SK-N-SH (cell line): Measurements from ENCODE around the gene KCTD11. TPM values are rescaled to one million over a fixed set of nuclear protein-coding genes. Genes with fewer than 3 reads are reported as not detected.

Experiments used
- CTCF ChIA-PET: fragments of 300-600, 350-600 bp; formaldehyde crosslinking; extraction: SDS; loops from one replicate; lab custom pipeline; 2021; lab: Yijun Ruan, JAX
- POLR2A ChIA-PET: fragments of 350-600 bp; sonication (Branson Sonifier 250); formaldehyde crosslinking; extraction: SDS; loops from one replicate; lab custom pipeline; 2020; ENCODE audit warnings: antibody characterized with exemption, inconsistent platforms; lab: Yijun Ruan, JAX
- DNase-seq: peaks from one replicate; pipeline ENCODE4 v3.0.0; 2012
- H2AFZ ChIP-seq: fragments of 200-600 bp; sonication (generic); 2 replicates; pipeline ENCODE4 v1.8.1; 2016; ENCODE audit warnings: antibody characterized with exemption, mild to moderate bottlenecking, low read depth
- H3F3A ChIP-seq: fragments of 200-600 bp; sonication (generic); replicated peaks from 2 replicates; pipeline ENCODE3; 2016; ENCODE audit warnings: antibody characterized with exemption, mild to moderate bottlenecking; ENCODE audit not compliant: insufficient read depth
- H3K27ac ChIP-seq, 2 experiments: fragments of 200-500 bp in 1 of 2; fragments of 200-600 bp in 1 of 2; sonication (Bioruptor generic) in 1 of 2; sonication (generic), shearing (Covaris generic) in 1 of 2; 2 replicates each; pipeline versions ENCODE4 v1.5.1 to v1.6.1; 2014 to 2016; ENCODE audit warnings: low read depth in 2 of 2, inconsistent platforms in 1 of 2, low read length in 1 of 2, mild to moderate bottlenecking in 1 of 2, mixed read lengths in 1 of 2
- H3K27me3 ChIP-seq: fragments of 200-600 bp; sonication (generic), shearing (Covaris generic); 2 replicates; pipeline ENCODE4 v1.6.1; 2016; ENCODE audit warnings: mixed run types; ENCODE audit not compliant: insufficient read depth
- H3K36me3 ChIP-seq, 2 experiments: fragments of 200-500 bp in 1 of 2; fragments of 200-600 bp in 1 of 2; sonication (Bioruptor generic) in 1 of 2; sonication (generic) in 1 of 2; replicated peaks in 1 of 2; 2 replicates each; pipeline versions ENCODE3 to v1.5.1; 2014 to 2016; ENCODE audit warnings: low read length in 1 of 2, mild to moderate bottlenecking in 1 of 2; ENCODE audit not compliant: insufficient read depth in 2 of 2, control insufficient read depth in 1 of 2
- H3K4me1 ChIP-seq, 2 experiments: fragments of 200-500 bp in 1 of 2; fragments of 200-600 bp in 1 of 2; sonication (Bioruptor generic) in 1 of 2; sonication (generic), shearing (Covaris generic) in 1 of 2; 2 replicates each; pipeline versions ENCODE4 v1.5.1 to v1.6.1; 2014 to 2016; ENCODE audit warnings: low read depth in 1 of 2, low read length in 1 of 2, mixed run types in 1 of 2; ENCODE audit not compliant: insufficient read depth in 2 of 2, control insufficient read depth in 1 of 2
- H3K4me2 ChIP-seq: fragments of 200-600 bp; sonication (generic), shearing (Covaris generic); 2 replicates; pipeline ENCODE4 v1.6.1; 2017; ENCODE audit warnings: mixed run types
- H3K4me3 ChIP-seq, 2 experiments: fragments of 200-500 bp in 1 of 2; fragments of 200-600 bp in 1 of 2; sonication (Bioruptor generic) in 1 of 2; sonication (generic), shearing (Covaris generic) in 1 of 2; 2 replicates each; pipeline versions ENCODE4 v1.5.1 to v1.8.1; 2014 to 2016; ENCODE audit warnings: low read depth in 2 of 2, inconsistent platforms in 1 of 2, low read length in 1 of 2, mild to moderate bottlenecking in 1 of 2, mixed read lengths in 1 of 2, moderate library complexity in 1 of 2
- H3K79me2 ChIP-seq: fragments of 200-600 bp; sonication (generic); 2 replicates; pipeline ENCODE4 v1.8.1; 2017; ENCODE audit warnings: mild to moderate bottlenecking; ENCODE audit not compliant: insufficient read depth
- H3K9ac ChIP-seq: fragments of 200-600 bp; sonication (generic); 2 replicates; pipeline ENCODE4 v1.6.1; 2017; ENCODE audit warnings: mixed run types
- H3K9me2 ChIP-seq: fragments of 200-600 bp; sonication (generic); 2 replicates; pipeline ENCODE4 v1.6.1; 2017; ENCODE audit warnings: mixed run types
- H3K9me3 ChIP-seq: fragments of 200-600 bp; sonication (generic); 2 replicates; pipeline ENCODE4 v1.6.1; 2017; ENCODE audit warnings: mixed run types, mild to moderate bottlenecking, moderate library complexity
- H4K20me1 ChIP-seq: fragments of 200-600 bp; sonication (generic); 2 replicates; pipeline ENCODE4 v1.6.1; 2017; ENCODE audit warnings: mild to moderate bottlenecking, mixed run types; ENCODE audit not compliant: insufficient read depth
- CHD2 ChIP-seq: fragments of 150-350 bp; IDR thresholded peaks from 2 replicates; pipeline ENCODE4 v1.6.1; 2018; ENCODE audit warnings: low read length; ENCODE audit not compliant: partially characterized antibody
- FOXJ3 ChIP-seq: sonication (generic); formaldehyde crosslinking; IDR thresholded peaks from 2 replicates; pipeline ENCODE4 v1.5.1; 2020; ENCODE audit warnings: mild to moderate bottlenecking, missing genetic modification reagents
- FOXM1 ChIP-seq: IDR thresholded peaks from 2 replicates; pipeline ENCODE4 v1.4.0; 2012; ENCODE audit warnings: low read depth, mild to moderate bottlenecking
- GABPA ChIP-seq: IDR thresholded peaks from 2 replicates; pipeline ENCODE4 v1.4.0; 2012; ENCODE audit warnings: low read depth, mild to moderate bottlenecking
- GATA2 ChIP-seq: sonication (generic); formaldehyde crosslinking; IDR thresholded peaks from 2 replicates; pipeline ENCODE4 v1.5.0; 2020; ENCODE audit warnings: mild to moderate bottlenecking, missing genetic modification reagents
- JUND ChIP-seq: IDR thresholded peaks from 2 replicates; pipeline ENCODE4 v1.4.0; 2012
- MXI1 ChIP-seq: IDR thresholded peaks from 2 replicates; pipeline ENCODE4 v1.6.1; 2012; ENCODE audit warnings: mild to moderate bottlenecking, low read depth, low read length, improper control_type of control experiment
- NFIC ChIP-seq: IDR thresholded peaks from 2 replicates; pipeline ENCODE4 v1.4.0; 2012; ENCODE audit warnings: borderline replicate concordance
- NRF1 ChIP-seq: IDR thresholded peaks from 2 replicates; pipeline ENCODE4 v1.6.1; 2012; ENCODE audit warnings: low read depth, mild to moderate bottlenecking, low read length
- POLR2AphosphoS5 ChIP-seq: IDR thresholded peaks from 2 replicates; pipeline ENCODE4 v1.6.1; 2012; ENCODE audit warnings: low read depth, low read length
- RCOR1 ChIP-seq: fragments of 150-350 bp; IDR thresholded peaks from 2 replicates; pipeline ENCODE4 v1.6.1; 2017; ENCODE audit warnings: antibody characterized with exemption, low read length
- REST ChIP-seq: IDR thresholded peaks from 2 replicates; pipeline ENCODE4 v1.6.1; 2012; ENCODE audit warnings: mild to moderate bottlenecking, low read depth, low read length, moderate library complexity
- RXRA ChIP-seq: IDR thresholded peaks from 2 replicates; pipeline ENCODE4 v1.4.0; 2012; ENCODE audit warnings: low read depth, mild to moderate bottlenecking, borderline replicate concordance
- SIN3A ChIP-seq: IDR thresholded peaks from 2 replicates; pipeline ENCODE4 v1.6.1; 2012; ENCODE audit warnings: low read depth, mild to moderate bottlenecking, low read length, moderate library complexity, borderline replicate concordance
- TCF12 ChIP-seq: IDR thresholded peaks from 2 replicates; pipeline ENCODE4 v1.4.0; 2012
- TEAD4 ChIP-seq: IDR thresholded peaks from 2 replicates; pipeline ENCODE4 v1.4.0; 2012; ENCODE audit warnings: mild to moderate bottlenecking, borderline replicate concordance; ENCODE audit not compliant: insufficient read depth
- USF1 ChIP-seq: IDR thresholded peaks from 2 replicates; pipeline ENCODE4 v1.4.0; 2012; ENCODE audit warnings: low read depth, borderline replicate concordance
- YY1 ChIP-seq: IDR thresholded peaks from 2 replicates; pipeline ENCODE4 v1.4.0; 2012; ENCODE audit warnings: low read depth, mild to moderate bottlenecking
- WGBS: methylation state at CpG from one replicate; pipeline ENCODE4 v1.1.6; 2017; ENCODE audit warnings: low lambda C conversion rate; 5-methylcytosine and 5-hydroxymethylcytosine counted together
- polyA plus RNA-seq, 3 experiments: library from polyadenylated mRNA; depleted of rRNA; stranded (reverse); fragments of >200 nt; gene quantifications; 2 replicates each; pipeline ENCODE4 v1.2.3, GENCODE V29; 2012
- TF ChIP-seq, protein P1 (sequence below): fragments of 200-600 bp; sonication (generic); IDR thresholded peaks from 2 replicates; pipeline ENCODE4 v1.6.1; 2017; ENCODE audit warnings: antibody characterized with exemption, mild to moderate bottlenecking, moderate library complexity
- TF ChIP-seq, protein P2 (sequence below): IDR thresholded peaks from 2 replicates; pipeline ENCODE4 v1.4.0; 2012; ENCODE audit warnings: low read depth
- TF ChIP-seq, protein P3 (sequence below): fragments of 150-350 bp; IDR thresholded peaks from 2 replicates; pipeline ENCODE4 v1.6.1; 2017; ENCODE audit warnings: antibody characterized with exemption, low read length, low read depth, borderline replicate concordance
- TF ChIP-seq, protein P4 (sequence below): IDR thresholded peaks from 2 replicates; pipeline ENCODE4 v1.4.0; 2012; ENCODE audit warnings: low read depth, borderline replicate concordance

The KCTD11 gene
- polyA plus RNA-seq (2012; rRNA removed) = 9.5 and 12.1 TPM in 2 replicates
- 6.0 and 8.2 TPM in 2 replicates for polyA plus RNA-seq (2012; cell fraction: cytosol; rRNA removed)
- polyA plus RNA-seq (2012; cell fraction: nucleus; rRNA removed) = 5.9 and 7.8 TPM in 2 replicates

GRCh38 chr17:7351665-7352502, at the start of gene KCTD11:
Gene KCTD11, plus strand, starts transcription at chr17:7352162.
- CTCF ChIA-PET = interaction anchor here (0.5 to 5.2 kb wide), 16 partner anchors 10 to 266 kb away, joined by 3 to 52 read pairs (median 3); partner anchors contain the start of genes ACAP1 and SENP3
- WGBS = 4% methylated on average over 11 of the region's 91 CpGs
- H4K20me1 ChIP-seq = no peaks in the 10 kb centered on the region; the same call in 1 of the 2 replicates
- TF ChIP-seq RXRA (peak; percentile 57; the same call in 1 of the 2 replicates), SIN3A (no peak), MXI1 (peak; percentile 17; the same call in 1 of the 2 replicates), NFIC (no peak), YY1 (0 out of 2 replicates have a peak, but pooled peaks have one; percentile 20), TEAD4 (peak; percentile 97), FOXM1 (no peak), CHD2 (no peak), GATA2 (CRISPR knock-in tag) (no peak), USF1 (0 out of 2 replicates have a peak, but pooled peaks have one; percentile 2), POLR2AphosphoS5 (peak; percentile 36; the same call in 1 of the 2 replicates), TCF12 (peak; percentile 11; the same call in 1 of the 2 replicates), JUND (no peak), REST (no peak), RCOR1 (no peak), FOXJ3 (CRISPR knock-in tag) (no peak), GABPA (no peak), NRF1 (0 out of 2 replicates have a peak, but pooled peaks have one; percentile 40)
- TF ChIP-seq, protein P1, sequence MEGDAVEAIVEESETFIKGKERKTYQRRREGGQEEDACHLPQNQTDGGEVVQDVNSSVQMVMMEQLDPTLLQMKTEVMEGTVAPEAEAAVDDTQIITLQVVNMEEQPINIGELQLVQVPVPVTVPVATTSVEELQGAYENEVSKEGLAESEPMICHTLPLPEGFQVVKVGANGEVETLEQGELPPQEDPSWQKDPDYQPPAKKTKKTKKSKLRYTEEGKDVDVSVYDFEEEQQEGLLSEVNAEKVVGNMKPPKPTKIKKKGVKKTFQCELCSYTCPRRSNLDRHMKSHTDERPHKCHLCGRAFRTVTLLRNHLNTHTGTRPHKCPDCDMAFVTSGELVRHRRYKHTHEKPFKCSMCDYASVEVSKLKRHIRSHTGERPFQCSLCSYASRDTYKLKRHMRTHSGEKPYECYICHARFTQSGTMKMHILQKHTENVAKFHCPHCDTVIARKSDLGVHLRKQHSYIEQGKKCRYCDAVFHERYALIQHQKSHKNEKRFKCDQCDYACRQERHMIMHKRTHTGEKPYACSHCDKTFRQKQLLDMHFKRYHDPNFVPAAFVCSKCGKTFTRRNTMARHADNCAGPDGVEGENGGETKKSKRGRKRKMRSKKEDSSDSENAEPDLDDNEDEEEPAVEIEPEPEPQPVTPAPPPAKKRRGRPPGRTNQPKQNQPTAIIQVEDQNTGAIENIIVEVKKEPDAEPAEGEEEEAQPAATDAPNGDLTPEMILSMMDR = no peak
- TF ChIP-seq, protein P2, sequence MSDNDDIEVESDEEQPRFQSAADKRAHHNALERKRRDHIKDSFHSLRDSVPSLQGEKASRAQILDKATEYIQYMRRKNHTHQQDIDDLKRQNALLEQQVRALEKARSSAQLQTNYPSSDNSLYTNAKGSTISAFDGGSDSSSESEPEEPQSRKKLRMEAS = peak; percentile 64; the same call in 1 of the 2 replicates
- TF ChIP-seq, protein P3, sequence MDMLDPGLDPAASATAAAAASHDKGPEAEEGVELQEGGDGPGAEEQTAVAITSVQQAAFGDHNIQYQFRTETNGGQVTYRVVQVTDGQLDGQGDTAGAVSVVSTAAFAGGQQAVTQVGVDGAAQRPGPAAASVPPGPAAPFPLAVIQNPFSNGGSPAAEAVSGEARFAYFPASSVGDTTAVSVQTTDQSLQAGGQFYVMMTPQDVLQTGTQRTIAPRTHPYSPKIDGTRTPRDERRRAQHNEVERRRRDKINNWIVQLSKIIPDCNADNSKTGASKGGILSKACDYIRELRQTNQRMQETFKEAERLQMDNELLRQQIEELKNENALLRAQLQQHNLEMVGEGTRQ = no peak
- TF ChIP-seq, protein P4, sequence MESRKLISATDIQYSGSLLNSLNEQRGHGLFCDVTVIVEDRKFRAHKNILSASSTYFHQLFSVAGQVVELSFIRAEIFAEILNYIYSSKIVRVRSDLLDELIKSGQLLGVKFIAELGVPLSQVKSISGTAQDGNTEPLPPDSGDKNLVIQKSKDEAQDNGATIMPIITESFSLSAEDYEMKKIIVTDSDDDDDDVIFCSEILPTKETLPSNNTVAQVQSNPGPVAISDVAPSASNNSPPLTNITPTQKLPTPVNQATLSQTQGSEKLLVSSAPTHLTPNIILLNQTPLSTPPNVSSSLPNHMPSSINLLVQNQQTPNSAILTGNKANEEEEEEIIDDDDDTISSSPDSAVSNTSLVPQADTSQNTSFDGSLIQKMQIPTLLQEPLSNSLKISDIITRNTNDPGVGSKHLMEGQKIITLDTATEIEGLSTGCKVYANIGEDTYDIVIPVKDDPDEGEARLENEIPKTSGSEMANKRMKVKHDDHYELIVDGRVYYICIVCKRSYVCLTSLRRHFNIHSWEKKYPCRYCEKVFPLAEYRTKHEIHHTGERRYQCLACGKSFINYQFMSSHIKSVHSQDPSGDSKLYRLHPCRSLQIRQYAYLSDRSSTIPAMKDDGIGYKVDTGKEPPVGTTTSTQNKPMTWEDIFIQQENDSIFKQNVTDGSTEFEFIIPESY = 0 out of 2 replicates have a peak, but pooled peaks have one; percentile 11

More at GRCh38 chr17:7351665-7352502, at the start of gene KCTD11:
- H3F3A ChIP-seq = peaks cover 16% of the 10 kb centered on the region
- peak within 1 kb of the TSS; percentile 68 for H2AFZ ChIP-seq
- H3K36me3 ChIP-seq = no peaks in the 10 kb centered on the region
- DNase-seq = peak; percentile 89
- peak within 1 kb of the TSS; percentile 100 for H3K4me2 ChIP-seq
- no peaks in the 10 kb centered on the region for H3K9me3 ChIP-seq
- peak within 1 kb of the TSS; percentile 88 to 99 for H3K27ac ChIP-seq
- H3K4me3 ChIP-seq = peak within 1 kb of the TSS; percentile 69 to 97
- peak within 1 kb of the TSS; percentile 100 for H3K9ac ChIP-seq
- peaks cover 19 to 48% of the 10 kb centered on the region in 2 experiments; a peak in 2 of 4 replicates for H3K4me1 ChIP-seq
- H3K9me2 ChIP-seq = no peaks in the 10 kb centered on the region
- H3K79me2 ChIP-seq = peaks cover 38% of the 10 kb centered on the region
- no peaks in the 10 kb centered on the region for H3K27me3 ChIP-seq
- POLR2A ChIA-PET = interaction anchor here (0.6 to 1.0 kb wide), 3 partner anchors 22 to 850 kb away, joined by 3 to 4 read pairs (median 3); no protein-coding TSS in a partner anchor
